ENCODE results near the gene GRIK3. TPM values are rescaled to one million over a fixed set of nuclear protein-coding genes. Genes with fewer than 3 reads are reported as not detected.

Gene GRIK3
- total RNA-seq, 1 donor from 2014 or later: 0.59 TPM

DNA sequence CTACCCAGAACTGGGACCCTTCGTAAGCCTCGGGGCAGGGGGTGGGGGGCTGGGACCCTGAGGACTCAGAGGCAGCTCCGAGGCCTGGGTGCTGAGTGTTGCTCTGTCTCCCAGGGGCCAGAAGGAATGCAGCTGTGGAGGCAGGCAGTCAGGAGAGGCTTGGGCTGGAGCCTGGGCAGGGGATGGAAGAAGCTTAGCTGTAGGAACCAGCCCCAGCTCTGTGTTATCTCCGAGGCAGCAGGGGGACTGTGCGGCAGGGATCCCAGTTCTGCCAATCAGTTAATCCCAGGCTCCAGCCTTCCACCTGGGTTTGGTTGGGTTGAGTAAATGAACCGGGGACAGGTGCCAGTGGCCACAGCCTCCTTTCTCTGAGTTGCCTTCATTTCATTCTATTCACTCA is 8.2 kb upstream of the GRIK3 start:
- DNase-seq: no peak

DNA sequence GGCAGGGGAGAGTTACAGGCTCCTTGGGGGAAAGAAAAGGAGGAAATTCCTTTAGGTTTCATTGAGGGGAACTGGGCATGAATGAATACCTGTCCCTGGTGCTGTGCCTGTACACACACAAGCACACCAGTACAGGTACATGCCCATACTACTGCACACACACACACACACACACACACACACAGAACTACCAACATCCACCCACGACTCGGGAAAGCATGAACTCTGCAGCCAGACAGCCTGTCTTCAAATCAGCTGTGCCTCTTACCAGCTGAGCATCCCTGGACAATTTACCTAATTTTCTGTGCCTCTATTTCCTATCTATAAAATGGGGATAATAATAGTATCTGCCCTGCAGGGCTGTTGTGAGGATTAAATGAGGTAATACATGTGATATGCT is 7.2 kb upstream of the GRIK3 start:
- no peak for DNase-seq

DNA sequence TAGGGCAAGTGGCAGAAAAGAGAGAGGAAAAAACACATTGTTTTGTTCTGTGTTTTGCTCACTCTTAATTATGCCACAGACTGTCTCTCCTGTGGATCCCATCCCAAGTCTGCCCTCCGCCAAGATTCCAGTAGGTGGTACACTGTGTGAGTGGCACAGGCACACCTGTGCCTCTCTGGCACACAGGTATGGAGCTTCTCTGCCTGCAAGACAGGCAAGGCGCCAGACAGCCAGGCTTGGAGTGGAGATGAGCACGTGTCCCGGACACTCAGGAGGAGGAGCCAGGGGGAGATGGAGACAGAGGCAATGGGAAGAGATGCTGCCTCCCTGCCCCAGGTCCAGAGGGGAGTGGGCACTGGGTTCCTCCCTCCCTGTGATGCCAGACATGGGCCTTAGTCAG is 6.5 kb upstream of the GRIK3 start:
- DNase-seq: no peak

DNA sequence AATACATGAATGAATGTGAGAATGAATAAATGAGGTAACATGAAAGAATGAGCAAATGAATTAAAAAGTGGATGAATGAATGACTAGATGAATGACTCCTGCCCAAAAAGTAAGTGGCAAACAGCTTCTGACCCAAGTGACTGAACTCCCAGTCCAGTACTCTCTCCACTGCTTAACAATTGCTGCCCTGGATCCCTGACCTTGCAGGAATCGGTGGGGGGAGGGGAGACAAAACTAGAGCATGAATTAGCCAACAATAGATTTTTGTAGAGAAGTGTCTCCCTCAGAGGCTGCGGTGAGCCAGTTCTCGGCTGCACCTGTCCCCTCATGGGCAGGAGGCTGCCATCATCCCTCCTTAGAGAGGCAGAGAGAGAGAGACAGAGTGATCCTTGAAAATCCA is 5.9 kb upstream of the GRIK3 start:
- DNase-seq: no peak

DNA sequence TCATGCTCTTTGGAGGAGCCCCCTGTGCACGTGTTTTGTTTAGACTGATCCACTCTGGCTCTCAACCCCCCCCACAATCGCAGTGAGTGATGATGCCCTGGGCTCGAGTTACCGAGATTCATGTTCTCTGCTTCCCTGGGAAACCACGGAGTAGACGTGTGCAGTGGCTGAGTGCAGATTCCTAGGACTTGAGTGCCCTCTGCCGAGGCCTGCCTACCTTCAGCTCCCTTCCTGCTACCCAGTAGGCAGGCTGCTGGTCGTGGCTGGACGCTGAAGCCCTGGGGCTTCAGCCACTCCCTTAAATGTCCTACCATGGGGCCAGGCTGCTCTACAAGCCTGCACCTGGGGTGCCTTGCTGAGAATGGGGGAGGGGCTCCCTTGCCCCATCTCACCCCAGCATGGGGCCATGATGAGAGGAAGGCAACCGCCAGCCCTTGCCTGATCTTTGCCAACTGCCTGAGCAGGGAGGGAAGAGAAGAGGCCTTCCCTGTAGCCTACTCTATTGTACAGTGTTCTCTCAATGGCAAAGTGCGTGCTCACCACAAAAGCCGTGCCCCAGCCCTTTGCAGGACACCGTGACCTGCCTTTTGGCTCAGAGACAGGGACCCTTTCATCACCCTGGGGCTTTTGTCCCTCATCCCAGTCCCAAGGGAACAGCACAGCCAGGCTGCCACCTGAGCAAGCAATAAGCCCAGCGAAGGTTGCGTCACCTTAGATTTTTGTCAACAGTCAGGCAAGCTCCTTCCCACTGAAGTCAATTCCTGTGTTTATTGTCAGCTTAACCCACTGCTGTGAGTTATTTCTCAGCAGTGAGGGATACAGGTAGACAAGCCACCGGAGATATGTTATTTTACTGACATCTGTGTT is 4.1 kb upstream of the GRIK3 start:
- DNase-seq: no peak

DNA sequence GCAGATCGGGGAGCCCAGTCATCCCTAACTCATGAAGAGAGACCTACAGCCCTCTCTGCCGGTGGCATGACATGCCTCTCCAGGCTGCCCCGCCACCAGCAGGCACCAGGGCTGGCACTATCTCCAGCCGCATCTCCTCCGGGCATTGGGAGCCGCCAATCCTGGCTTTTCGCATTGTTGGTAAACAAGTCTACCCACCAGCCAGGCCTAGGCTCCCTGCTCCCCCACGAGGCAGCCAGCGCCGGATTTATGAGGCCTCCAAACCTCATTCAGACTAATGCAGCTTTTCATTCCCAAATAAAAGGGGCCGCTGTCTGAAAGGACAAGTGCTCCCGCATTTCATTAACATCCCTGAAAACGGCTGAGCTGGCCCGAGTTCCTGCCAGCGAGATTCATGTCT is 3.4 kb upstream of the GRIK3 start:
- DNase-seq: no peak

DNA sequence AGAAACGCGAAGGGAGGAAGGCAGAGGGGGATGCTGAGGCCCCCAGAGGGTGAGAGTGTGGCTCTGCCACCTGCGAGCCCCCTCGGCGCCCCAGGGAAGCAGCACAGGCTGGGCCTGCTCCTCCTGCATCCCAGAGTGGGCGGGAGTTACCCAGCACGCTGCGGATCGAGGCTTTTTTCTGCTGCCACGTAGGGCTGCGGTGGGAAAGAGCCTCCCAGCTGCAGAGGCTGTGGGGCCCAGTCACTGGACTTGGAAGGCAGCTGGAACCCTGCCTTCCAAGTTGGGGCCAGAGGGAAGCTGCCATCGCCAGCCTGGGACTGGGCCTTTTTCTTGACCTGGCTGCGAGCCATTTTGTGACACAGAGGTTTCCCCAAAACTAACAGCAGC is 2.3 kb upstream of the GRIK3 start:
- no peak for DNase-seq

DNA sequence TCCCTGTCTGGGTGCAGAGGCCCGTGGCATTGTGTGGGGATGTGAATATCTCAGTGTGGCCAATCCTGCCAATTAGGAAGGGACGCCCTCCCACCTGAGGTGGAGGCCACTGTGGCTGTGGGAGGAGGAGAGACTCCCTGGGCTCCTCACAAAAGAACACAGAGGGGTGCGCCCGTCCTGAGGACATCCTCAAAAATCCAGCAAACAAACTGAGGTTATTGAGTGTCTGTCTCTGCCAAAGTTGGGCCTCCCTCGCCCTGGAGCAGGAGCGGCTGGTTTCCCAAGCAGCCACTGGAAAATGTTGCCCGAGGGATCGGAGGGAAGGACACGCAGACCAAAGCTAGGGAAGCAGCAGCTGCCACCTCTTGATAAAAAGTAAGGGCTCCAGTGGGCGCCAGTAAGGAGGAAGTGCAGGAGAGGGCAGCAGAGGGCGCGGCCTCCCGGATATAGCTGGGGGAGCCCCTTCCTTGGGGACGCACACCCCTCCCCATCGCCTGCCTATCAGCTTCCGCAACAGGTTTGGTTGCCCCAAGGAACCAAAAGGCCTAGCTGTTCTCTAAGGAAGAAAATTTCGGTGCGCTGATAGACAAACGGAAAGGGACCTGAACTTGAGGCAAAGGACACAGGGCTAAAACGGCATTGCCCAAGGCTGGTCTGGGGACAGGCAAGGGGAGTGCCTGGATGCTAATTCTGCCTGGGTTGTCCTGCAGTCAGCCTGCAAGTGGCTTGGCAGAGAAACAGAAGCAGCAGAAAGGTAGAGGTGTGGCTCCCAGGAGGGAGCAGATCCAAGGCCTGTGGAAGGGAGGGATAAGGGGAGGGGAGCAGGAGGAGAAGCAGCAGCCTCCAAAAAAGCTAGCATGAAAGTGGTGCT is 1.7 kb upstream of the GRIK3 start:
- DNase-seq: no peak

DNA sequence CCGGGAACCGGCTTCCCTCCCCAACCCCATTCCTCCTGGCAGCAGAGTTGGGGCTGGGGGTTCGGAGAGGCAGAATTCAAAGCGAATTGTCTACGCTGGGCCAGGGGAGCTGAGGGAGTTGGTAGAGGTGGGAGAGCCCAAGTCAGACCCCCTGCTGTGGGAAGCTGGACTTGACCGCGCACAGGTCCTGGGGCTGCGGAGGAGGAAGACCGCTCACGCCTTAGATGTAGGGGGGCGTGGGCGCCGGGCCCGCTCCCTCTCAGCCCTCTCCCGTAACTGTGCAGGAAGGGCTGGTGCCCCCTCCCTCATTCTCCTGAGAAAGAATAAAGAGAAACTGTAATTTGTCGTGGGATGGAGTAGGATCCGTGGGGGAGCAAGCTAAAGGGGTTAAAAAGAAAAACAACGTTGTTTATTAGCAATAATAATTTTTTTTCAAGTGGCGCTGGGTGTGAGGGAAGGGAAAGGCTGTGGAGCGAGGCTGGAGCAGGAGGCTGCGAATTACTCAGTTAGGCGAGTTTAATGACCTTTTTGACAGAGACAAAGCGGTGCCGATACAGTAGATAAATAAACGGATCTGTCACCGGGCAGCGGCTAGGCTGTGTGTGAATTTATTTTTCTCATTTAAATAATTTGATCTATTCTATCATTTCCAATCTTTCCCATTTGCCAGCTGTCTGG is 838 bp upstream of the GRIK3 start:
- DNase-seq: no peak

DNA sequence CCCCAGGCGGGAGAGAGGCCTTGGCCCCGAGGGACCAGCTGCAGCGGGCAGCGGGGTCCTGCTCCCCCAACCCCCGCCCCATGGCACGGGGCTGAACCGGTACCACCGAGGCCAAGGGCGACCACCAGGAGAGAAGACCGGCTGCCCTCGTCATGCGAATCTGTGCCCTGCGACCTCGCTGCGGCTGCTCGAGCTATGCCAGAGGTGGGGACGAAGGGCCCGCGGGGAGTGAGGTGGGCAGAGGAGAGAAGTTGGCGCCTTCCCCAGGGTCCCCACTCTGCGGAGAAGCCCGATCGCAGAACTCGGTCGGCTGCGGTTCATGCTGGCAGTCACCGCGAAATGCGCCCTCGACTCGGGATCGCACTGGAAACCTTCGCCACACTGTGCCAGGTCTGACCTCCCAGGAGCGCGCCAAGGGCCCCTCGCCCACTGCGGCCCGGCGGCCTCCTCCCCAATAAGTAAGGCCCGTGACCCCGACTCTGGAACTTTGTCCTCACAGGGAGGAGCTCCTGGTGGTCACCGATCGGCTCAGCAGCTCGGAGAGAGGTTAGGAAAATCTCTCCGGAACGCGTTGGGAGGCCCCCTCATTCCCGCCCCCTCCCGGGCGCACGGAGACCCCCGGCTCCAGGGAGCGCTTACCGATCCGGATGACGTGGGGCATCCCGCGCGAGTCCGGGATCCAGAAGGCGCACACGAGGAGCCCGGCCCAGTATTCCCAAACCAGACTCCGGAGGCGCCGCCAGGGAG is 787 bp downstream of the GRIK3 start:
- DNase-seq: no peak

DNA sequence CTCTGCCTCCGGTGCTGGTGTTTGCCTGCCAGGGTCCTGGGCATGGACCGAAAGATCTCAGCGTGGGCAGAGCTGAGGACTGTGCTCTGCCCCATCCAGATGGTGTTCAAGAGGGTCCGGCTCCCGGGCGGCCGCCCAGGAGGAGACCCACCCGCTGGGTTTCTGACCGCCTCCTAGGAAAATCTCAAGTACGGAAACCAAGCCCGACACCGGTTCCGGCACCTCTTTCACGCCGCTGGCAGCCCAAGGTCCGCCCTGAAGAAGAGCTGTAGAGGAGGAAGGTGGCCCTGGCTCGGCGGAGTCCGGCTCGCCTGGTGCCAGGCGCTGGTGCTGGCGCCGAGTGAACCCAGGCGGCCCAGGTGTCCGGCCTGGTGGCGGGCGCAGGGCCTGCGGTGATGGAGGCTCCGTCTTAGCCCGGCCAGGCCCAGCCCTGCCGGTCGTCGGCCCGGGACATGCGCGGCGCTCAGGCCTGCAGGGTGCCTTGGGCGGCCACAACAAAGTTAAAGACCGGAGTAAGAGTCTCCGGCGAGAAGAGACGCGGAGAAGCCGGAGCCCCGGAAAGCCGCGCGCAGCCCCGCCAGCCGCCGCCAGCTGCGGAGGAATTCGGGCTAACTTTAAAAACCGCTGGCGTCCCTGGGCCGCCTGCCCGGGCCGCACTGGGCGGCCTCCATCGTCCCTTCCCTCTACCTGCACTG is 1.5 kb downstream of the GRIK3 start:
- DNase-seq: no peak

DNA sequence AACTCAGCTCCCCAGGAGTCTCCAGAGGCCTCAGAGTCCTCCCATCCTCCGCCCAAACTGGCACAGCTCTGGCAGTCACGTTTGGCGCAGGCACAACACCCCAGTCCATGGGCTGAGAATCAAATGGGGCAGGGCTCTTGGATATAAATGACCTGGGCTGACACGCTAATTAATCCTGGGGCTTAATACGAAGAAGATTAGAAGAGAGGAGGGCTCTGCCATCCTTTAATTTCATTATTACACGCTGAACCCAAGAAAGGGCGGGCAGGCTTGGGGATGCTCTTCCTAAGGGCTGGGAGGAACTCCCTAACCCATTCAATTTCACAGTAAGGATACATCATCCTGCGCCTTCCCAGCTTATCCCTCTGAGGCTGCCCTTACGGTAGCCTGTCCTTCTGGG is 2.4 kb downstream of the GRIK3 start:
- DNase-seq: no peak

DNA sequence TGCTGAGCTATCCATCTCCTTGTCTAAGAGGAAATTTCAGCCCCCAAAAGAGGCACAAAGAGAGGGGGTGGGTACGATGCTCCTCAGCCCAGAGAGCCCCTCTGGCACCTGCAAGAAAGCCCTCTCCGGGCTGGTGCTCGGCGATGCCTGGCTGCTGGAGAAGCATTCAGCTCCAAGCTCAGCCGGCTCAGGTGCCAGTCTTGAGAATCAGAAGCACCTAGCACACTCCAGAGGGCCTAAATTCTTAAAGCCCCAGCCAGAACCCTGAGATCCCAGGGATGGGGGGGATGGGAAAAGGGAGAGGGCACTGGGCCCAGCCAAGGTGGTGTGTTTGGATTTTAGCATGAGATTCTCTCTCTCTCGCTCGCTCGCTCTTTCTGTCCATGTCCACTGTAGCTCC is 2.9 kb downstream of the GRIK3 start:
- DNase-seq: no peak

DNA sequence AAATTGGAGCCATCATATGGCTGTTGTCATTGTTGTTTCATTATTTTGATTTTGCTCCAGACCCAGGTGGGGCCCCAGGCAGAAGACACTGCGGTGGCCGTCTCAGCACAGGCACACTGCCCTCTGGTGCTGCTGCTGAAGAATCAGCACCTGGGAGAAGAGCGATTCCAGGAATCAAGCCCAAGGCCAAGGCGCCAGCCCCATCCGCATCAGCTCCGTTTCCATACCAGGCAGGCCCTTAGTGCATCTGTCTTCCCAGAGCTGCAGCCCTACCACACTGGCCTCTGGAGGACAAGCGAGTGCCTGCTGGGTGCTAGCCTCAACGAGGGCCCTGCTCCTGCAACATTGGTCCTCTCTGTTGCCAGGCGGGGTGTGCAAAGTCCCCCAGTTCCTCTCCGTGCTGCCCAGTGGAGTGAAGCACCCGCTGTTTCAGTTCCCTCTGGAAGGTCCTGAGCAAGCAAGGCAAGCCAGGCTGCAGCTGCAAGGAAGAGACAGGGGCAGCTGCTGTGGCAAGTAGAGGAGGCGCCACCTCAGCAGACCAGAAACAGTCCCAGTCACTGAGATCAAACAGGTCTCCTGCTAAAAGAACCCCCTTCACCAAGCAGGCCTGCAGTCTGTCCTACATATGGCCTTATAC is 5.2 kb downstream of the GRIK3 start:
- DNase-seq: no peak

DNA sequence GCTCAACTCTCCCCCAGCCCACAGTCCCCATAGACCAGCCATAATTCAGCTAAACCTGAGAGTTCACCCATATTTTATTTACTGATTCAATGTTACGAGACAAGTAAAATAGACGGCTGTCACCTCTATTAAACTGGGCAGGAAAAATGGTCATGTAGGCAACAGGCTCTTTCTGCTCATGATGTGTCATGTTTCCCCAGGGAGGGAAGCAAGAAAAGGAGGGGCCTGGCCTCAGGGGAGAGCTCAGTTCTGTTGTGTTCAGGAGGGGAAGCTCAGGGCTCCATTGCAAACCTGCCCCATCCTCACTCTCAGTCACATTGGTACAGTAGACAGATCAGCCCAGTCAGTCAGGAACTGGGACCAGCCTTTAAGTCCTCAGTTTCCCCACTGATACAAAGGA is 12.8 kb downstream of the GRIK3 start:
- no peak for DNase-seq

DNA sequence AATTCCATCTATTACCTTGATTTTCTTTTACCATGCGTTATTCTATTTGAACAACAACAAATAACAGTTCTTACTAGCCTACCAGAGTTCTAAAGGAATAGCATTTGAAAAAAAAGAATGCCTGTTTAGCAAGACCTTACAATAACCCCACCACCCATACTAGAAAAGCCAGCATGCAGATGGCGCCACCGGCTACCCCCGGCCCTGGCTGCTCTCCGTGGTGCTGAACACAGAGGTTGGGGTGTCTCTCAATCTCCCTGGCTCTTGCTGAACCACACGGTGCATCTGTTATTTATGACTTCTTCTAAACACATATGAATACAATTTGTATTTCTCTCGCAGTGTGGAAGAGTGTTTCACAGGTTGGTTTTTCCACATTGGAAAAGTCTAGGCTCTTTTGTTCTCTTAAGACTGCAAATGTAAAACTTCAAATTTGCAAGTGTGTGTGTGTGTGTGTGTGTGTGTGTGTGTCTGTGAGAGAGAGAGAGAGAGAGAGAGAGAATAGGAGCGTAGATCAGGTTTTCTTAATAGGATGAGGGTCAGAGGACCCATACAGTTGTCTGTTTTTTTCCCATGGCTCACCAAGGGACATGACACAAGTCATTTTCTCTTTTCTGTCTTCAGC is 13.6 kb downstream of the GRIK3 start:
- DNase-seq: no peak

DNA sequence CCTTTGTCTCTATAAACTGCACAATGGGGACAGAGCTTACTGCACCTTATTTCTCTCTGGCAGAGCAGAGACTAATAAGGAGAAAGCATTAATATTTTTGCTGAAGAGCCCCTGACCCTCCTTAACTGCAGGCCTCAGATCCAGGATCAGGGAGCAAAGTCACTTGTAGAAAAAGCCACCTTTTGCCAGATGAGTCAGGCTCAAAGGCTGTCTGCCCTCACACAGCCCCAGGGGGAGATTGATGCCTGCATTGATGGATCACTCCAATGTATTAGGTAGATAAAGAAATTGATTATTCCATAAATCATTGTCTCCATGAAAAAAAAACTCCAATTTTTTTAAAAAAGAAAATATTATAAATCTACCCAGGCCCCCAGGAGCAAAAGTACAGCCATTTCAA is 15.8 kb downstream of the GRIK3 start:
- no peak for DNase-seq

DNA sequence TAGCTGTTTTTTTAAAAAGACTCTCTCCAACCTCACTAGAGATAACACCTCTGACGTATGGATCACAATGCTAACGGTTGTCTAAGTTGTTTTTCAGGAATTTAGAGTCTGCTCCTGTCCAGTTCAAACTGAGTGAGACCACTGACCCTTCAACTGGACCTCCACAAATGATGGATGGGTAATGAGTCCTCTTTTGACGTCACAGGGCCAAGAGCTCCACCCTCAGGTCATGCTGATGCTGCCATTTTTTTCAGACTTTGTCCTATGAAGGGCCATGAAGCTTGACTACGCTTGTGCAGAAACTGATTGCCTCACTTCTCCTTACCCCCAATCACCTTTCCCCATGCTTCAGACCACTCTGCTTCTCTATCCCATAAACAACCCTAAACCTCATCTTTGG is 16.6 kb downstream of the GRIK3 start:
- DNase-seq: no peak

DNA sequence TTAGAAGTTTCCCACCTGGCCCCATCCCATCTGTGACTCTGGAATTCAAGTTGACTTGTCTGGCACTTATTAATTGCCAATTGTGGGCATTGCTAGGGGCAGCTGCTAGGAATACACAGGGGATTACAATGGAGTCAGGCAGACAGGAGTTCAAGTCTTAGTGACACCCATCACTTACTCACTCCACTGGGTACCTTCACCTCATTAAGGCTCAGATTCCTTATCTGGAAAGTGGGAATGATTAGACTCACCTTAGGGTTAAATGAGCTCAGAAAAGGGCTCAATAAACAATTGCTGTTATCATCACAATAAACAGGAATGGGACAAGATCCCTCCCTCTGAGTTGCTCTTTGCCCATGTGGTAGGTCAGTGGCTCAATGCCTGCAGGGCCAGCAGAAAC is 18.2 kb downstream of the GRIK3 start:
- DNase-seq: no peak

DNA sequence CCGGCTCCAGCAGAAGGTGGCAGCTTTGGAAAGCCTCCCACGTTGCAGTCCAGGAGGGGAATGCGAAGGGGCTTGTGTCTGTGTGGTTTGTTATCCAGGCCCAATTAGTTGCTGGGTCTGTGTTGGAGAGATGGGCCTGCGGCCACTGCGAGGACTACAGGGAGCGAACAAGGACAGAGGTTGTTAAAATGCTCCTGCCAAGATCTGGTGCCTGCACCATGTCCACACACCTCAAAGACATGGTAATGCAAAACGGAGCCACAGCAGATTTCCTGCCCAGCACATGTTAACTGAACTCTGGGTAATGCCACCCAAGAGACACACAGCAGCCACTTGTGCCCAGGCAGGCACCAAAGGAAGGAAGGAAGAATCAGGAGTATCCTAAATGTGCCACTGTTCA is 18.6 kb downstream of the GRIK3 start:
- no peak for DNase-seq

DNA sequence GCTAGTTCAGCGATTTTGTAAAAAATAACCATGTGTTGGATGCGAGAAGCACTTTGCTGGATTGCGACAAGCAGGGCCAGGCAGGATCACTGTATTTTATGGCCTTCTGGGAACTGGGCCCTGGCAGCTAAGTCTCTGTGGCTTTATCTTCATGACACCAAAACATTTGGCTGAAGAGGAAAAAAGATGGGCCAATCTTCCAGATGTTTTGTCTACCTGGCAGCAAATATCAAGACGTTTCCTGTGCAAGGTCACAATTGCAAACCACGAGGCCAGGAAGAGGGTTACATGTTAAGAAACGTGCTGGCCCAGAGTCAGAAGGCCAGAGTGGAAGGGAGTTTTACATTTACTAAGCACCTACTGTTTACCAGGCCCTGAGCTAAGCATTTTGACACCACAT is 22.1 kb downstream of the GRIK3 start:
- no peak for DNase-seq

Measured in skin of body (tissue), 2 donors.